NB4 (cell line): ENCODE measurements around the gene SLC41A3.
"Not testable (repeated sequence)": the region's sequence is repeated elsewhere in the genome, so short reads cannot be mapped to it uniquely, and the experiment has no call there.

Source experiments
- DNase-seq: peaks from one replicate; pipeline ENCODE4 v3.0.0; 2010; ENCODE audit warnings: low read depth
- H3K4me3 ChIP-seq: one replicate; pipeline ENCODE4 v1.5.1; 2011; ENCODE audit warnings: mild to moderate bottlenecking, low read depth, low read length, moderate library complexity
- MYC ChIP-seq: IDR thresholded peaks from 2 replicates; pipeline ENCODE4 v1.6.1; 2011; ENCODE audit warnings: low read depth, low read length
- POLR2A ChIP-seq: IDR thresholded peaks from 2 replicates; pipeline ENCODE4 v1.6.1; 2011; ENCODE audit warnings: mild to moderate bottlenecking; ENCODE audit not compliant: insufficient read length; ENCODE audit errors: extremely low read depth
- TF ChIP-seq, protein P1 (sequence below): IDR thresholded peaks from one replicate; pipeline ENCODE4 v1.5.1; 2012; ENCODE audit warnings: low read depth, low read length
- TF ChIP-seq, protein P2 (sequence below): IDR thresholded peaks from 2 replicates; pipeline ENCODE4 v1.6.1; 2011; ENCODE audit warnings: low read depth, low read length

The SLC41A3 gene

DNA sequence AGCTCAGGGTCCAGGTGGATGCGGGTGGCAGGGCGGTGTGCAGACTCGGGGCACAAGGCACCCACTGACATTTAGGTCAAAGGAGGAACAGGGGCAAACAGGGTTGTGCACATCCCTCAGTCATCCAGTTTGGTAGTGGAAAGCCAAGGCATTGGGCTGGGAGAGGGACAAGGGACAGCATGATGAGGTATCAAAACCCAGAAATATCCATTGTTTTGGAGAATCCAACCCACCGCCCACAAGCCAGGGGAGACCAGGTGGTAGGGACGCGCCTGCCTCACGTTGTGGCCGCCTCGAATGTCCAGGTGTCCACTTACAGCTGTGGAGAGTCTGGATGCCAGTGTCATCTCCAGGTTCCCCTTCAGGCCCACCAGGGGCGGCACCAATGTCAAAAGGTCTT is 33.3 kb downstream of the SLC41A3 start:
- DNase-seq = no peak

DNA sequence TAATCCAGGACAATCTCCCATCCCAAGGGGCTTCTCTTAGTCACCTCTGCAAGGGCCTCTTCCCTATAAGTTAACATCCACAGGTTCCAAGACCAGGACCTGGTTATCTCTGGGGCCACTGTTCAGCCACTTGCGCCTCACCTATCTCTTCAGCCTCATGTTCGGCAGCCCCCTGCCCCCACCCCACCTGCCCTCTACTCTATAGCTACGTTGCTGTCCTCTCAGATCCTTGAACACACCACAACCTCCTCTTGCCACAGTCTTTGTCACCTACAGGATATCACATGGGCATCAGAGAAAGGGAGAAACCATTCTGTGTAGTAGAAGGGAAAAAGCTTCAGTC is 33.9 kb downstream of the SLC41A3 start:
- H3K4me3 ChIP-seq = no peak overlapping the region
- TF ChIP-seq, protein P1, sequence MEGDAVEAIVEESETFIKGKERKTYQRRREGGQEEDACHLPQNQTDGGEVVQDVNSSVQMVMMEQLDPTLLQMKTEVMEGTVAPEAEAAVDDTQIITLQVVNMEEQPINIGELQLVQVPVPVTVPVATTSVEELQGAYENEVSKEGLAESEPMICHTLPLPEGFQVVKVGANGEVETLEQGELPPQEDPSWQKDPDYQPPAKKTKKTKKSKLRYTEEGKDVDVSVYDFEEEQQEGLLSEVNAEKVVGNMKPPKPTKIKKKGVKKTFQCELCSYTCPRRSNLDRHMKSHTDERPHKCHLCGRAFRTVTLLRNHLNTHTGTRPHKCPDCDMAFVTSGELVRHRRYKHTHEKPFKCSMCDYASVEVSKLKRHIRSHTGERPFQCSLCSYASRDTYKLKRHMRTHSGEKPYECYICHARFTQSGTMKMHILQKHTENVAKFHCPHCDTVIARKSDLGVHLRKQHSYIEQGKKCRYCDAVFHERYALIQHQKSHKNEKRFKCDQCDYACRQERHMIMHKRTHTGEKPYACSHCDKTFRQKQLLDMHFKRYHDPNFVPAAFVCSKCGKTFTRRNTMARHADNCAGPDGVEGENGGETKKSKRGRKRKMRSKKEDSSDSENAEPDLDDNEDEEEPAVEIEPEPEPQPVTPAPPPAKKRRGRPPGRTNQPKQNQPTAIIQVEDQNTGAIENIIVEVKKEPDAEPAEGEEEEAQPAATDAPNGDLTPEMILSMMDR = no peak
- TF ChIP-seq, protein P2, sequence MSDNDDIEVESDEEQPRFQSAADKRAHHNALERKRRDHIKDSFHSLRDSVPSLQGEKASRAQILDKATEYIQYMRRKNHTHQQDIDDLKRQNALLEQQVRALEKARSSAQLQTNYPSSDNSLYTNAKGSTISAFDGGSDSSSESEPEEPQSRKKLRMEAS = no peak
- TF ChIP-seq POLR2A (no peak), MYC (no peak)
- DNase-seq = no peak

More for the DNA sequence above, 33.3 kb downstream of the SLC41A3 start:
- H3K4me3 ChIP-seq = no peak overlapping the region
- TF ChIP-seq POLR2A (no peak), MYC (no peak)
- TF ChIP-seq, protein P1 = no peak
- TF ChIP-seq, protein P2 = no peak

DNA sequence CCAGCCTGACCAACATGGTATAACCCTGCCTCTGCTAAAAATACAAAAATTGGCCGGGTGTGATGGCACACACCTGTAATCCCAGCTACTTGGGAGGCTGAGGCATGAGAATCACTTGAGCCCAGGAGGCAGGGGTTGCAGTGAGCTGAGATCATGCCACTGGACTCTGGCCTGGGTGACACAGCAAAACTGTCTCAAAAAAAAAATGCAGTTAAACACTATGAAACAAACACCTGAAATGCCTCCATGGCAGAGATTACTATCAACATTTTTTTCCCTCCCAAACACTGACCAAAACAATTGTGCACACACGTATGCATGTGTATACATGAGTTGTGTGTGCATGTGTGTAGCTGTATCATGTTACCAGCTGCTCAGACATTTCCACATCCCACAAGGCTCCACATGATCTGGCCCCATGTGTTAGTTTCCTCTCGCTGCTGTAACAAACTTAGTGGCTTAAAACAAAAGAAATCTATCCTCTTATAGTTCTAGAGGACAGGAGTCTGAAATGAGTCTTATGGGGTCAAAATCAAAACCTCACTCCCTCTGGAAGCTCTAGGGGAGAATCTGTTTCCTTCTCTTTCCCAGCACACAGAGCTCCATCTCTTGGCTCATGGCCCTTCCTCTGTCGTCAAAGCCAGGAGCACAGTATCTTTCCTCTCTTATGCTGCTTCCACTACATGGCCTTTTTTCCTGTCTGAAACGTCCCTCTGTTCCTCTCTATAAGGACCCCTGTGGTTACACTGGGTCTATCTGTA is 34.5 kb downstream of the SLC41A3 start:
- H3K4me3 ChIP-seq = no peak overlapping the region
- TF ChIP-seq, protein P2 = no peak
- TF ChIP-seq POLR2A (no peak), MYC (no peak)
- TF ChIP-seq, protein P1 = no peak
- no peak for DNase-seq

DNA sequence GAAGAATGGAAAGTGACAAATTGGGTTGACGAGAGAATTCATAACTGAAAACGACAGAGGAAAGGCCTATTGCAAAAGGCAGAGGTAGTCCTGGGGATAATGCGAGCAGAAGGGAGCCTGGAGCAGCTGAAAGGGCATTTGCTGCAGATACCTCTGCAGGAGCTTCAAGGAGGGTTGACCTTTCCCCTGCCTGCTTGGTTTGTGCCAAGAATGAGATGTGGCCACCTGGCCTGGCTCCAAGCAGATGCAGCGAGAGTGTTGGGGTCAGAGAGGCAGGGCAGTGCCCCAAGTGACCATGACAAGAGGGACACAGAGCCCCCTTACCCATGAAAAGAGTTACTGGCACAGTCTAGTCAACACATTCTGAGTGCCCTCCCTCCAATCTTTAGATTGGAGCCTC is 43.5 kb downstream of the SLC41A3 start:
- DNase-seq = no peak
- H3K4me3 ChIP-seq = no peak overlapping the region
- TF ChIP-seq MYC = no peak
- TF ChIP-seq, protein P2 = no peak
- no peak for TF ChIP-seq POLR2A
- TF ChIP-seq, protein P1 = no peak

DNA sequence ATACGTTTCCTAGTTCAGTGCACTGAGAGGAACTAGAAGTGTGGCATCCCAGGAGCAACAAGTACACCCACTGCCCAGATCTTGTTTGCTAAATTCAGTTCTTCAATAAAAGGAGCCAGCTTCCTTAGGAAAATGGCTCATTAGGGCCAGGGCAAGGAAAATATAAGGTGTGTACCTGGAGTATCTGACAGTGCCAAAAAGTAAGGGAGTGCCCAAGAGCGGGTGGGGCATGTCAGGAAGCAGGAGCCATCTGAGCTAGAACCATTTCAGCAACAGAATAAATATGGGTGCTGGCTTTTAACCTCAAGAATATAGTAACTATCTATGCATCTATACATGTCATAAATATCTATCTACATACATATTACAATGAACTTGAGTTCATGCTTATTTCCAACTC is 44.1 kb downstream of the SLC41A3 start:
- TF ChIP-seq POLR2A = no peak
- TF ChIP-seq, protein P1 = no peak
- TF ChIP-seq MYC = no peak
- TF ChIP-seq, protein P2 = no peak
- DNase-seq = no peak
- H3K4me3 ChIP-seq = no peak overlapping the region

DNA sequence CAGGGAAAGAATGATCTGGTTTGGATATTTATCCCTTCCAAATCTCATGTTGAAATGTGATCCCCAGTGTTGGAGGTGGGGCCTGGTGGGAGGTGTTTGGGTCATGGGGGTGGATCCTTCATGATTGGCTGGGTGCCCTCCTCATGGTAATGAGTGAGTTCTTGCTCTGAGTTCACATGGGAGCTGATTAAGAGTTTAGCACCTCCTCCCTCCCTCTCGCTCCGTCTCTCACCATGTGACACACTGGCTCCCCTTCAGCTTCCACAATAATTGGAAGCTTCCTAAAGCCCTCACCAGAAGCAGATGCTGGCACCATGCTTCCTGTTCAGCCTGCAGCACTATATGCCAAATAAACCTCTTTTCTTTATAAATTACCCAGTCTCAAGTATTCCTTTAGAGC is 45.1 kb downstream of the SLC41A3 start:
- not testable (repeated sequence) for H3K4me3 ChIP-seq, DNase-seq
